GM23338 (cell line): Measurements from ENCODE around the gene SEL1L2. TPM values are rescaled to one million over a fixed set of nuclear protein-coding genes. Genes with fewer than 3 reads are reported as not detected.

ENCODE experiments used
- ATAC-seq: fragments of 200-7000 bp; cut with Tn5 transposase; 3 replicates; pipeline ENCODE4 v1.9.1; 2020
- DNase-seq: peaks from one replicate; pipeline ENCODE4 v3.0.0-alpha.2; 2015; ENCODE audit warnings: low spot score
- H2AFZ ChIP-seq: fragments of 200-600 bp; sonication (generic); 2 replicates; pipeline ENCODE4 v1.8.0; 2016; ENCODE audit warnings: antibody characterized with exemption, mild to moderate bottlenecking, moderate library complexity
- H3F3A ChIP-seq: fragments of 200-600 bp; sonication (generic); replicated peaks from 2 replicates; pipeline ENCODE4 v1.8.0; 2017; ENCODE audit warnings: antibody characterized with exemption, mixed run types, low read depth
- H3K27ac ChIP-seq: fragments of 200-600 bp; sonication (generic); 2 replicates; pipeline ENCODE4 v1.6.1; 2016; ENCODE audit warnings: low read depth
- H3K27me3 ChIP-seq: fragments of 200-600 bp; sonication (generic); 2 replicates; pipeline ENCODE4 v1.8.0; 2016; ENCODE audit warnings: mild to moderate bottlenecking, mixed run types, moderate library complexity; ENCODE audit not compliant: insufficient read depth
- H3K36me3 ChIP-seq: fragments of 200-600 bp; sonication (generic); 2 replicates; pipeline ENCODE4 v1.8.0; 2016; ENCODE audit warnings: mild to moderate bottlenecking; ENCODE audit not compliant: insufficient read depth
- H3K4me1 ChIP-seq: fragments of 200-600 bp; sonication (generic); 2 replicates; pipeline ENCODE4 v1.8.0; 2016; ENCODE audit warnings: mild to moderate bottlenecking, moderate library complexity; ENCODE audit not compliant: insufficient read depth
- H3K4me2 ChIP-seq: fragments of 200-600 bp; sonication (generic); 2 replicates; pipeline ENCODE4 v1.7.1; 2017; ENCODE audit warnings: mixed run types
- H3K4me3 ChIP-seq: fragments of 200-600 bp; sonication (generic); 2 replicates; pipeline ENCODE4 v1.6.1; 2016; ENCODE audit warnings: mixed run types
- H3K79me2 ChIP-seq: fragments of 200-600 bp; sonication (generic); replicated peaks from 2 replicates; pipeline ENCODE4 v1.8.0; 2017; ENCODE audit warnings: mild to moderate bottlenecking; ENCODE audit not compliant: insufficient read depth
- H3K9me2 ChIP-seq: fragments of 200-600 bp; sonication (generic); 2 replicates; pipeline ENCODE4 v1.8.0; 2017; ENCODE audit not compliant: insufficient read depth
- H4K20me1 ChIP-seq: fragments of 200-600 bp; sonication (generic); replicated peaks from 2 replicates; pipeline ENCODE4 v1.8.0; 2017; ENCODE audit warnings: mild to moderate bottlenecking; ENCODE audit not compliant: insufficient read depth
- H3K27ac Mint-ChIP-seq: 2 replicates; pipeline ENCODE4 v1.8.0; 2020; ENCODE audit warnings: inconsistent platforms, mild to moderate bottlenecking, moderate library complexity, mixed read lengths
- H3K27me3 Mint-ChIP-seq: 3 replicates; pipeline ENCODE4 v1.8.0; 2022; ENCODE audit warnings: low read depth, mild to moderate bottlenecking, moderate library complexity, mixed read lengths, inconsistent platforms; ENCODE audit not compliant: insufficient read depth, poor library complexity
- H3K36me3 Mint-ChIP-seq: 3 replicates; pipeline ENCODE4 v1.8.0; 2021; ENCODE audit warnings: low read depth, mild to moderate bottlenecking, inconsistent platforms, moderate library complexity, mixed read lengths
- H3K4me1 Mint-ChIP-seq: 3 replicates; pipeline ENCODE4 v1.8.0; 2020; ENCODE audit warnings: mild to moderate bottlenecking, inconsistent platforms, mixed read lengths
- H3K4me3 Mint-ChIP-seq: 3 replicates; pipeline ENCODE4 v1.8.0; 2021; ENCODE audit warnings: moderate library complexity, mild to moderate bottlenecking, inconsistent platforms, mixed read lengths
- H3K9me3 Mint-ChIP-seq: 3 replicates; pipeline ENCODE4 v1.8.0; 2020; ENCODE audit warnings: moderate library complexity, mild to moderate bottlenecking, inconsistent platforms, mixed read lengths
- CREB1 ChIP-seq: fragments of 250-450 bp; sonication (Bioruptor Pico); IDR thresholded peaks from 2 replicates; pipeline ENCODE4 v1.5.0; 2020; ENCODE audit warnings: low read depth, mild to moderate bottlenecking, moderate library complexity
- NANOG ChIP-seq: IDR thresholded peaks from 2 replicates; pipeline ENCODE4 v1.6.1; 2016; ENCODE audit warnings: antibody characterized with exemption, borderline replicate concordance
- STAT1 ChIP-seq: IDR thresholded peaks from one replicate; pipeline ENCODE4 v1.6.1; 2016; ENCODE audit warnings: antibody characterized with exemption; ENCODE audit not compliant: unreplicated experiment
- ZNF114 ChIP-seq: fragments of 250-450 bp; sonication (Bioruptor Pico); IDR thresholded peaks from 2 replicates; pipeline ENCODE4 v1.5.0; 2020; ENCODE audit warnings: mild to moderate bottlenecking, moderate library complexity
- polyA plus RNA-seq: library from polyadenylated mRNA; unstranded; fragments of >200 nt; fragmentation: Nextera tagmentation; extraction: Ambion mirVana; gene quantifications from 2 replicates; pipeline ENCODE4 v1.2.1, GENCODE V29; 2016
- total RNA-seq: library from RNA; depleted of rRNA; stranded (reverse); fragments of >200 nt; shearing (Covaris generic); gene quantifications from 2 replicates; pipeline ENCODE4 v1.2.3, GENCODE V29; 2014
- TF ChIP-seq, protein P1 (sequence below): IDR thresholded peaks from one replicate; pipeline ENCODE4 v1.6.1; 2018; ENCODE audit warnings: antibody characterized with exemption; ENCODE audit not compliant: unreplicated experiment
- TF ChIP-seq, protein P2 (sequence below), 2 experiments: fragments of 200-600 bp in 1 of 2; sonication (generic) in 1 of 2; conservative IDR thresholded peaks; 2 replicates each; pipeline versions ENCODE4 v1.5.1 to v1.6.1; 2016 to 2017; ENCODE audit warnings: antibody characterized with exemption in 2 of 2, low read depth in 2 of 2, mild to moderate bottlenecking in 2 of 2, moderate library complexity in 1 of 2
- TF ChIP-seq, protein P3 (sequence below): fragments of 250-450 bp; sonication (Bioruptor Pico); IDR thresholded peaks from 2 replicates; pipeline ENCODE4 v1.5.0; 2020; ENCODE audit warnings: mild to moderate bottlenecking, moderate library complexity
- TF ChIP-seq, protein P4 (sequence below): IDR thresholded peaks from 2 replicates; pipeline ENCODE4 v1.6.1; 2016; ENCODE audit warnings: antibody characterized with exemption

SEL1L2 gene
- total and polyA plus RNA-seq, 2 experiments from 2014 or later, result not detected

DNA sequence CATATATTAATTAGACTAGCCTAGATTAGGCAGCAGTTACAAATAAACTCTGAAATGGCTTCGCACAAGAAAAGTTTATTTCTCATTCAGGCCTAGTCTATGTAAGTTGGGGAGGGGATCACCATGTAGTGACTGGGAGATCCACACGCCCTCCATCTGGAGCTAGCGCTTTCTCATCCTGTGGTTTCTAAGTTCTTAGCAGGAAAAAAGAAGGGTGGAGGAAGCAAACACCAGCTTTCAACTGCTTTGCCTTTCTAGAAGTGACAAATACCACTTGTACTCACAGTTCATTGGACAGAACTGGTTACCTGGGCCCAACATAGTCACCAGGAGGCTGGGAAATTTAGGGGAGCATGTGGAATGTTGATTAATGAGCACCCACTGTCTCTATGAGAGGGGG, 158.9 kb downstream of the SEL1L2 start:
- no peaks in the 10 kb centered on the region for H3K27me3 ChIP-seq
- no peak overlapping the region for H3K27ac Mint-ChIP-seq
- DNase-seq (no peak), ATAC-seq (no peak)
- H3K79me2 ChIP-seq, result no peaks in the 10 kb centered on the region
- no peaks in the 10 kb centered on the region for H3K4me1 Mint-ChIP-seq
- no peaks in the 10 kb centered on the region for H3K27me3 Mint-ChIP-seq
- H3K9me3 Mint-ChIP-seq, result peaks cover 3% of the 10 kb centered on the region; the same call in 1 of the 3 replicates
- no peaks in the 10 kb centered on the region for H3K9me2 ChIP-seq
- no peak overlapping the region for H3K4me3 ChIP-seq
- no peaks in the 10 kb centered on the region for H3F3A ChIP-seq
- TF ChIP-seq, protein P1, sequence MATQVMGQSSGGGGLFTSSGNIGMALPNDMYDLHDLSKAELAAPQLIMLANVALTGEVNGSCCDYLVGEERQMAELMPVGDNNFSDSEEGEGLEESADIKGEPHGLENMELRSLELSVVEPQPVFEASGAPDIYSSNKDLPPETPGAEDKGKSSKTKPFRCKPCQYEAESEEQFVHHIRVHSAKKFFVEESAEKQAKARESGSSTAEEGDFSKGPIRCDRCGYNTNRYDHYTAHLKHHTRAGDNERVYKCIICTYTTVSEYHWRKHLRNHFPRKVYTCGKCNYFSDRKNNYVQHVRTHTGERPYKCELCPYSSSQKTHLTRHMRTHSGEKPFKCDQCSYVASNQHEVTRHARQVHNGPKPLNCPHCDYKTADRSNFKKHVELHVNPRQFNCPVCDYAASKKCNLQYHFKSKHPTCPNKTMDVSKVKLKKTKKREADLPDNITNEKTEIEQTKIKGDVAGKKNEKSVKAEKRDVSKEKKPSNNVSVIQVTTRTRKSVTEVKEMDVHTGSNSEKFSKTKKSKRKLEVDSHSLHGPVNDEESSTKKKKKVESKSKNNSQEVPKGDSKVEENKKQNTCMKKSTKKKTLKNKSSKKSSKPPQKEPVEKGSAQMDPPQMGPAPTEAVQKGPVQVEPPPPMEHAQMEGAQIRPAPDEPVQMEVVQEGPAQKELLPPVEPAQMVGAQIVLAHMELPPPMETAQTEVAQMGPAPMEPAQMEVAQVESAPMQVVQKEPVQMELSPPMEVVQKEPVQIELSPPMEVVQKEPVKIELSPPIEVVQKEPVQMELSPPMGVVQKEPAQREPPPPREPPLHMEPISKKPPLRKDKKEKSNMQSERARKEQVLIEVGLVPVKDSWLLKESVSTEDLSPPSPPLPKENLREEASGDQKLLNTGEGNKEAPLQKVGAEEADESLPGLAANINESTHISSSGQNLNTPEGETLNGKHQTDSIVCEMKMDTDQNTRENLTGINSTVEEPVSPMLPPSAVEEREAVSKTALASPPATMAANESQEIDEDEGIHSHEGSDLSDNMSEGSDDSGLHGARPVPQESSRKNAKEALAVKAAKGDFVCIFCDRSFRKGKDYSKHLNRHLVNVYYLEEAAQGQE, result no peak
- TF ChIP-seq, protein P2, sequence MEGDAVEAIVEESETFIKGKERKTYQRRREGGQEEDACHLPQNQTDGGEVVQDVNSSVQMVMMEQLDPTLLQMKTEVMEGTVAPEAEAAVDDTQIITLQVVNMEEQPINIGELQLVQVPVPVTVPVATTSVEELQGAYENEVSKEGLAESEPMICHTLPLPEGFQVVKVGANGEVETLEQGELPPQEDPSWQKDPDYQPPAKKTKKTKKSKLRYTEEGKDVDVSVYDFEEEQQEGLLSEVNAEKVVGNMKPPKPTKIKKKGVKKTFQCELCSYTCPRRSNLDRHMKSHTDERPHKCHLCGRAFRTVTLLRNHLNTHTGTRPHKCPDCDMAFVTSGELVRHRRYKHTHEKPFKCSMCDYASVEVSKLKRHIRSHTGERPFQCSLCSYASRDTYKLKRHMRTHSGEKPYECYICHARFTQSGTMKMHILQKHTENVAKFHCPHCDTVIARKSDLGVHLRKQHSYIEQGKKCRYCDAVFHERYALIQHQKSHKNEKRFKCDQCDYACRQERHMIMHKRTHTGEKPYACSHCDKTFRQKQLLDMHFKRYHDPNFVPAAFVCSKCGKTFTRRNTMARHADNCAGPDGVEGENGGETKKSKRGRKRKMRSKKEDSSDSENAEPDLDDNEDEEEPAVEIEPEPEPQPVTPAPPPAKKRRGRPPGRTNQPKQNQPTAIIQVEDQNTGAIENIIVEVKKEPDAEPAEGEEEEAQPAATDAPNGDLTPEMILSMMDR (conservative IDR thresholded peaks at IDR 0.05; ENCODE audit: low read depth in 2 of 2), result no peak
- TF ChIP-seq CREB1 (CRISPR knock-in tag) (no peak), STAT1 (no peak), NANOG (no peak), ZNF114 (CRISPR knock-in tag) (no peak)
- TF ChIP-seq, protein P3, sequence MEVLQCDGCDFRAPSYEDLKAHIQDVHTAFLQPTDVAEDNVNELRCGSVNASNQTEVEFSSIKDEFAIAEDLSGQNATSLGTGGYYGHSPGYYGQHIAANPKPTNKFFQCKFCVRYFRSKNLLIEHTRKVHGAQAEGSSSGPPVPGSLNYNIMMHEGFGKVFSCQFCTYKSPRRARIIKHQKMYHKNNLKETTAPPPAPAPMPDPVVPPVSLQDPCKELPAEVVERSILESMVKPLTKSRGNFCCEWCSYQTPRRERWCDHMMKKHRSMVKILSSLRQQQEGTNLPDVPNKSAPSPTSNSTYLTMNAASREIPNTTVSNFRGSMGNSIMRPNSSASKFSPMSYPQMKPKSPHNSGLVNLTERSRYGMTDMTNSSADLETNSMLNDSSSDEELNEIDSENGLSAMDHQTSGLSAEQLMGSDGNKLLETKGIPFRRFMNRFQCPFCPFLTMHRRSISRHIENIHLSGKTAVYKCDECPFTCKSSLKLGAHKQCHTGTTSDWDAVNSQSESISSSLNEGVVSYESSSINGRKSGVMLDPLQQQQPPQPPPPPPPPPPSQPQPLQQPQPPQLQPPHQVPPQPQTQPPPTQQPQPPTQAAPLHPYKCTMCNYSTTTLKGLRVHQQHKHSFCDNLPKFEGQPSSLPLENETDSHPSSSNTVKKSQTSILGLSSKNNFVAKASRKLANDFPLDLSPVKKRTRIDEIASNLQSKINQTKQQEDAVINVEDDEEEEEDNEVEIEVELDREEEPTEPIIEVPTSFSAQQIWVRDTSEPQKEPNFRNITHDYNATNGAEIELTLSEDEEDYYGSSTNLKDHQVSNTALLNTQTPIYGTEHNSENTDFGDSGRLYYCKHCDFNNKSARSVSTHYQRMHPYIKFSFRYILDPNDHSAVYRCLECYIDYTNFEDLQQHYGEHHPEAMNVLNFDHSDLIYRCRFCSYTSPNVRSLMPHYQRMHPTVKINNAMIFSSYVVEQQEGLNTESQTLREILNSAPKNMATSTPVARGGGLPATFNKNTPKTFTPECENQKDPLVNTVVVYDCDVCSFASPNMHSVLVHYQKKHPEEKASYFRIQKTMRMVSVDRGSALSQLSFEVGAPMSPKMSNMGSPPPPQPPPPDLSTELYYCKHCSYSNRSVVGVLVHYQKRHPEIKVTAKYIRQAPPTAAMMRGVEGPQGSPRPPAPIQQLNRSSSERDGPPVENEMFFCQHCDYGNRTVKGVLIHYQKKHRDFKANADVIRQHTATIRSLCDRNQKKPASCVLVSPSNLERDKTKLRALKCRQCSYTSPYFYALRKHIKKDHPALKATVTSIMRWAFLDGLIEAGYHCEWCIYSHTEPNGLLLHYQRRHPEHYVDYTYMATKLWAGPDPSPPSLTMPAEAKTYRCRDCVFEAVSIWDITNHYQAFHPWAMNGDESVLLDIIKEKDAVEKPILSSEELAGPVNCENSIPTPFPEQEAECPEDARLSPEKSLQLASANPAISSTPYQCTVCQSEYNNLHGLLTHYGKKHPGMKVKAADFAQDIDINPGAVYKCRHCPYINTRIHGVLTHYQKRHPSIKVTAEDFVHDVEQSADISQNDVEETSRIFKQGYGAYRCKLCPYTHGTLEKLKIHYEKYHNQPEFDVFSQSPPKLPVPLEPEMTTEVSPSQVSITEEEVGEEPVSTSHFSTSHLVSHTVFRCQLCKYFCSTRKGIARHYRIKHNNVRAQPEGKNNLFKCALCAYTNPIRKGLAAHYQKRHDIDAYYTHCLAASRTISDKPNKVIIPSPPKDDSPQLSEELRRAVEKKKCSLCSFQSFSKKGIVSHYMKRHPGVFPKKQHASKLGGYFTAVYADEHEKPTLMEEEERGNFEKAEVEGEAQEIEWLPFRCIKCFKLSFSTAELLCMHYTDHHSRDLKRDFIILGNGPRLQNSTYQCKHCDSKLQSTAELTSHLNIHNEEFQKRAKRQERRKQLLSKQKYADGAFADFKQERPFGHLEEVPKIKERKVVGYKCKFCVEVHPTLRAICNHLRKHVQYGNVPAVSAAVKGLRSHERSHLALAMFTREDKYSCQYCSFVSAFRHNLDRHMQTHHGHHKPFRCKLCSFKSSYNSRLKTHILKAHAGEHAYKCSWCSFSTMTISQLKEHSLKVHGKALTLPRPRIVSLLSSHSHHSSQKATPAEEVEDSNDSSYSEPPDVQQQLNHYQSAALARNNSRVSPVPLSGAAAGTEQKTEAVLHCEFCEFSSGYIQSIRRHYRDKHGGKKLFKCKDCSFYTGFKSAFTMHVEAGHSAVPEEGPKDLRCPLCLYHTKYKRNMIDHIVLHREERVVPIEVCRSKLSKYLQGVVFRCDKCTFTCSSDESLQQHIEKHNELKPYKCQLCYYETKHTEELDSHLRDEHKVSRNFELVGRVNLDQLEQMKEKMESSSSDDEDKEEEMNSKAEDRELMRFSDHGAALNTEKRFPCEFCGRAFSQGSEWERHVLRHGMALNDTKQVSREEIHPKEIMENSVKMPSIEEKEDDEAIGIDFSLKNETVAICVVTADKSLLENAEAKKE (CRISPR knock-in tag), result no peak
- TF ChIP-seq, protein P4, sequence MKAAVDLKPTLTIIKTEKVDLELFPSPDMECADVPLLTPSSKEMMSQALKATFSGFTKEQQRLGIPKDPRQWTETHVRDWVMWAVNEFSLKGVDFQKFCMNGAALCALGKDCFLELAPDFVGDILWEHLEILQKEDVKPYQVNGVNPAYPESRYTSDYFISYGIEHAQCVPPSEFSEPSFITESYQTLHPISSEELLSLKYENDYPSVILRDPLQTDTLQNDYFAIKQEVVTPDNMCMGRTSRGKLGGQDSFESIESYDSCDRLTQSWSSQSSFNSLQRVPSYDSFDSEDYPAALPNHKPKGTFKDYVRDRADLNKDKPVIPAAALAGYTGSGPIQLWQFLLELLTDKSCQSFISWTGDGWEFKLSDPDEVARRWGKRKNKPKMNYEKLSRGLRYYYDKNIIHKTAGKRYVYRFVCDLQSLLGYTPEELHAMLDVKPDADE, result no peak
- no peak overlapping the region for H3K4me2 ChIP-seq
- no peak overlapping the region for H2AFZ ChIP-seq
- no peak overlapping the region for H3K27ac ChIP-seq
- no peaks in the 10 kb centered on the region for H4K20me1 ChIP-seq
- no peaks in the 10 kb centered on the region for H3K36me3 ChIP-seq
- H3K36me3 Mint-ChIP-seq, result no peaks in the 10 kb centered on the region
- H3K4me3 Mint-ChIP-seq, result no peak overlapping the region
- no peaks in the 10 kb centered on the region for H3K4me1 ChIP-seq
